ENCODE measurements around the gene HAUS5. TPM values are rescaled to one million over a fixed set of nuclear protein-coding genes. Genes with fewer than 3 reads are reported as not detected.
"Not testable (repeated sequence)": the region's sequence is repeated elsewhere in the genome, so short reads cannot be mapped to it uniquely, and the experiment has no call there.

HAUS5 gene
- polyA plus RNA-seq, 3 donors = 24.0 to 30.8 (median 28.4) TPM

DNA sequence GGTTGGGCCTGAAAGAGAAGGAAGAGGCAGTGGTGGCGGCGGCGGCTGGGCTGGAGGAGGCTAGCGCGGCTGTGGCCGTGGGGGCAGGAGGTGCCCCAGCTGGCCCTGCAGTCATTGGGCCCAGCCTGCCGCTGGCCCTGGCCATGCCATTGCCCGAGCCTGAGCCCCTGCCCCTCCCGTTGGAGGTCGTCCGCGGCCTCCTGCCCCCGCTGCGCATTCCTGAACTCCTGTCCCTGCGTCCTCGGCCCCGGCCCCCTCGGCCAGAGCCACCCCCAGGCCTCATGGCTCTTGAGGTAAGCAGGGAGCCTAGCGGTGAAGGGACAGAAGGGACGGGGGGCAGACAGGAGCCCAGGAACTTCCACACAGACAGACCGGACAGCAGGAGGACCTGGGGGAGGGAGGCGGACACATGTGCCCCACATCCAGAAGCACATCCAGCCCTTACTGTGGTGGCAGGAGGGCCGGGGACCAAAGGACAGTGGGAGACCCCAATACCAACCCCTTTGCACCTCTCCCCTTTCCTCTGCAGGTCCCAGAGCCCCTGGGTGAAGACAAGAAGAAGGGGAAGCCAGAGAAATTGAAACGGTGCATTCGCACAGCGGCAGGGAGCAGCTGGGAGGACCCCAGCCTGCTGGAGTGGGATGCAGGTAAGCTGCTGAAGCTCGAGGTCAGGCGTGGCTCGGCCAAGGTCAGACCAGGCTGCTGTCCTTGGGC lies 21.3 kb downstream of the HAUS5 start:
- DNase-seq (ENCODE audit: extremely low read depth in 1 of 11, low read depth in 9 of 11, low spot score in 4 of 11) = no peak

DNA sequence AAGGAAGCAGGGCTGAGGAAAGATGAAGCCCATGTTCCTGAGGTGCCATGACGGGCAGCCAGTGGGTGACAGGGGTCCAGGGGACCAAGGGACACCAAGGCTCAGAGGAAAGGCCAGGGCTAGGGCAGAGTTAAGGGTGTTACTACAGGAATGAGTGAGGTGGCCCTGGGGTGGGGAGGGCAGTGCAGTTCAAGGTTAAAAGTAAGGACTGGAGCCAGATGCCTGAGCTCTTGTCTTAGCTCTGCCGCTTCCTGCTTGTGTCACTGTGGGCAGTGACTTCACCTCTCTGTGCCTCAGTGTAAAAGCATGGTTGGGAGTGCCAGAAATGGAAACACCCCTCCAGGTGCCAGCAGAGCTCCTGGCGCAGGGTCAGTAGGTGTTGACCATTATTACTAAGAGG lies 24.1 kb downstream of the HAUS5 start:
- DNase-seq (ENCODE audit: extremely low read depth in 1 of 11, low read depth in 9 of 11, low spot score in 4 of 11) = no peak

DNA sequence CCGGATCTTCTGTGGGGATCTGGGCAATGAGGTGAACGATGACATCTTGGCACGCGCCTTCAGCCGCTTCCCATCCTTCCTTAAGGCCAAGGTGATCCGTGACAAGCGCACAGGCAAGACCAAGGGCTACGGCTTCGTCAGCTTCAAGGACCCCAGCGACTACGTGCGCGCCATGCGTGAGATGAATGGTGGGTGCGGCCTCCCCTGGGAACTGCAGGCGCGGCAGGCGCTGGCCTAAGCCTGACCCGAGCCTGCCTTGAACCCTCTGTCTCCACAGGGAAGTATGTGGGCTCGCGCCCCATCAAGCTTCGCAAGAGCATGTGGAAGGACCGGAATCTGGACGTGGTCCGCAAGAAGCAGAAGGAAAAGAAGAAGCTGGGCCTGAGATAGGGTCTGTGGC lies 24.6 kb downstream of the HAUS5 start:
- no peak for DNase-seq (ENCODE audit: extremely low read depth in 1 of 11, low read depth in 9 of 11, low spot score in 4 of 11)

DNA sequence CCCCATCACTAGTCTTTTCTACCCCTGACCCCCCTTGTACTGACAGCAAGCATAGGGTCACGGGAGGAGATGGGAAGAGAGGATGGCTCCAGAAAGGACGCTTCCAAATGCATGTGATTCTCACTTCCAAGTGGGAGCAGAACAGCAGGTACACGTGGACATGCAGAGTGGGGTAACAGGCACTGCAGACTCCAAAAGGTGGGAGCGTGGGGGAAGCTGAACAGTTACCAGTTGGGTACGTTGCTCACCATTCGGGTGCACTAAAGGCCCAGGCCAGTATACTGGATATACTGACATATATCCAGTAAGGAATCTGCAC lies 26.7 kb downstream of the HAUS5 start:
- no peak for DNase-seq (ENCODE audit: extremely low read depth in 1 of 11, low read depth in 9 of 11, low spot score in 4 of 11)

DNA sequence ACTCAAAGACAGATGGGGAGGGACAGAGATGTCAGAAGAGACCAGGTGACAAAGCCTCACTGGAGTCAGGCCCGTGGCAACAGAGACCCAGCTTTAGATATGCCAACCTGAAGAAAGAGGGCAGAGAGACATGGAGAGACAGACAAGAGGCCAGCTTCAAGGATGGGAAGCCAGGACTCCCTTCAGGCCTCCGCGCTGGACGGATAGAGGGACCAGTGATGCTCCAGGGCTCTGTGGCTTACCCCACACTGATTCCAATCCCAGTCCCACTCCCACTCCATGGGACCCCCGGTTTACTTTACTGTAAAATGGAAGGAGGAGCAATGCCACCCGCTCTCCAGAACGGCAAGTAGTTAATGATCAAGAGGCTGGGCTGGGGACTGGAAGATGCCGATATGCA lies 27.3 kb downstream of the HAUS5 start:
- DNase-seq (ENCODE audit: extremely low read depth in 1 of 11, low read depth in 9 of 11, low spot score in 4 of 11) = no peak

DNA sequence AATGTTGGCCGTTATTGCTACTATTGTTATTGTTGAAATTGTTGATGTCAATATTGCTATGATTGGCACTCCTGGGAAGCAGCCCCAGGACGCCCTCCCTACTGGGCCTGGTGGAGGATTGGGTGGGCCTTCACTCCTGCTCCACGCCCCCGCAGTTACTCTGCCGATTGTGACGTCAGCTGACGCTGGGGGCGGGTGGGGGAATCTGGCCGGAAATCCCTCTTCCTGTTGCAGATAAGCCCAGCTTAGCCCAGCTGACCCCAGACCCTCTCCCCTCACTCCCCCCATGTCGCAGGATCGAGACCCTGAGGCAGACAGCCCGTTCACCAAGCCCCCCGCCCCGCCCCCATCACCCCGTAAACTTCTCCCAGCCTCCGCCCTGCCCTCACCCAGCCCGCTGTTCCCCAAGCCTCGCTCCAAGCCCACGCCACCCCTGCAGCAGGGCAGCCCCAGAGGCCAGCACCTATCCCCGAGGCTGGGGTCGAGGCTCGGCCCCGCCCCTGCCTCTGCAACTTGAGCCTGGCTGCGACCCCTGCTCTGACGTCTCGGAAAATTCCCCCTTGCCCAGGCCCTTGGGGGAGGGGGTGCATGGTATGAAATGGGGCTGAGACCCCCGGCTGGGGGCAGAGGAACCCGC lies 29.1 kb downstream of the HAUS5 start, which contains the start of gene ETV2:
Gene ETV2 (plus strand): TSS at position 231 of the 637 bp plus-strand sequence. CDS start 716 bp downstream, outside the sequence.
- DNase-seq (ENCODE audit: extremely low read depth in 1 of 11, low read depth in 9 of 11, low spot score in 4 of 11) = peak in 2 of 11 donors; percentile 18 to 42

DNA sequence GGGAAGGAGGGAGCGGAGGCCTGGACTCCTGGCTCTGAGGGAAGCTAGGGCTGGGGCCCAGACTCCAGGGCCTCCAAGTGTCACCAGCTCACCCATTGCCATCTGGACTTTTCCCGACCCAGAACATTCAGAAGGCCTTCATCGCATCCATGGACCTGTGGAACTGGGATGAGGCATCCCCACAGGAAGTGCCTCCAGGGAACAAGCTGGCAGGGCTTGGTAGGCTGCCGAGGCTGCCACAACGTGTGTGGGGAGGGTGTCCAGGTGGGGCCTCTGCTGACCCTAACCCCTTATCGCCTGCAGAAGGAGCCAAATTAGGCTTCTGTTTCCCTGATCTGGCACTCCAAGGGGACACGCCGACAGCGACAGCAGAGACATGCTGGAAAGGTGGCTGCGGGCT lies 29.8 kb downstream of the HAUS5 start:
- no peak for DNase-seq (ENCODE audit: extremely low read depth in 1 of 11, low read depth in 9 of 11, low spot score in 4 of 11)

DNA sequence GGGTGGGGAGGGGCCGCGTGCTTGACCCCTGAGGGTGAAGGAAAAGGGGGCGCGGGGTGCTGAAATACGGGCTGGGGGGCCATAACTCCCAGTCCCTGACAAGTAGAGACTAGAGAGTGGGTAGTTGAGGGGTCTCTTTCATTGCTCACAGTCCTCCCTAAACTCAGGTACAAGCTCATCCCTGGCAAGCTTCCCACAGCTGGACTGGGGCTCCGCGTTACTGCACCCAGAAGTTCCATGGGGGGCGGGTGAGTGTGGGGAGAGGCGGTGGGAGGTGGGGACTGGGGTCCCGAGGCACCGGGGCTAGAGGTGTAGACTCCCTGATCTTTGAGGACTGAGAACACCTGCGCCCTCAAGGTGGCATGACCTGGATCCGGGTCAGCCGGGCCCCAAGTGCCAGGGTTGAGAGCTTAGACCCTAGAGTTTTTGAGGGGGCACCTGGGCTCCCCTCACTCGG lies 30.3 kb downstream of the HAUS5 start:
- no peak for DNase-seq (ENCODE audit: extremely low read depth in 1 of 11, low read depth in 9 of 11, low spot score in 4 of 11)

DNA sequence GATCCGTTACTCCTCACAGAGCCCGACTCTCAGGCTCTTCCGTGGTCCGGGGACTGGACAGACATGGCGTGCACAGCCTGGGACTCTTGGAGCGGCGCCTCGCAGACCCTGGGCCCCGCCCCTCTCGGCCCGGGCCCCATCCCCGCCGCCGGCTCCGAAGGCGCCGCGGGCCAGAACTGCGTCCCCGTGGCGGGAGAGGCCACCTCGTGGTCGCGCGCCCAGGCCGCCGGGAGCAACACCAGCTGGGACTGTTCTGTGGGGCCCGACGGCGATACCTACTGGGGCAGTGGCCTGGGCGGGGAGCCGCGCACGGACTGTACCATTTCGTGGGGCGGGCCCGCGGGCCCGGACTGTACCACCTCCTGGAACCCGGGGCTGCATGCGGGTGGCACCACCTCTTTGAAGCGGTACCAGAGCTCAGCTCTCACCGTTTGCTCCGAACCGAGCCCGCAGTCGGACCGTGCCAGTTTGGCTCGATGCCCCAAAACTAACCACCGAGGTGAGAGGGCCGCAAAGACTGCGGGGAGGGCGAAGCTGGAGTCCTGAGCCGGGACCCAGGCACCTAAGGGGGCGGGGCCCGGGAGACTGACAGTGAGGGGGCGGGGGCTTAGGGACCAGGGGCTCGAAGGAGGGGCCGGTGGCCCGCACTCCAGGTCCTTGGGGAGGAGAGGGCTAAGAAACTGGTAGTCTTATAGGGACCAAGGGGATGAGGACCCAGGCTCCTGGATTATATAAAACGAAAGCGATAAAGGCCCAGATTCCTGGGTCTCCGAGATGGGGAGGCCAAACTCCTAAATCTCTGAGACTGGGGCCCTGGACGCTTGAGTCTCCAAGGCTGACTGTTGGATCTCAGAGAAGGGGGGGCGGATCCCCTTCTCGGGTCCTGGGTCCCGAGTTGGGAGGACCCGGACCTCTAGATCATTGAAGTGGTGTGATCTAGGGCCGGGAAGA lies 31.0 kb downstream of the HAUS5 start:
- peak in 10 of 11 donors; percentile 54 to 83 (median 75) for DNase-seq (ENCODE audit: extremely low read depth in 1 of 11, low read depth in 9 of 11, low spot score in 4 of 11)

DNA sequence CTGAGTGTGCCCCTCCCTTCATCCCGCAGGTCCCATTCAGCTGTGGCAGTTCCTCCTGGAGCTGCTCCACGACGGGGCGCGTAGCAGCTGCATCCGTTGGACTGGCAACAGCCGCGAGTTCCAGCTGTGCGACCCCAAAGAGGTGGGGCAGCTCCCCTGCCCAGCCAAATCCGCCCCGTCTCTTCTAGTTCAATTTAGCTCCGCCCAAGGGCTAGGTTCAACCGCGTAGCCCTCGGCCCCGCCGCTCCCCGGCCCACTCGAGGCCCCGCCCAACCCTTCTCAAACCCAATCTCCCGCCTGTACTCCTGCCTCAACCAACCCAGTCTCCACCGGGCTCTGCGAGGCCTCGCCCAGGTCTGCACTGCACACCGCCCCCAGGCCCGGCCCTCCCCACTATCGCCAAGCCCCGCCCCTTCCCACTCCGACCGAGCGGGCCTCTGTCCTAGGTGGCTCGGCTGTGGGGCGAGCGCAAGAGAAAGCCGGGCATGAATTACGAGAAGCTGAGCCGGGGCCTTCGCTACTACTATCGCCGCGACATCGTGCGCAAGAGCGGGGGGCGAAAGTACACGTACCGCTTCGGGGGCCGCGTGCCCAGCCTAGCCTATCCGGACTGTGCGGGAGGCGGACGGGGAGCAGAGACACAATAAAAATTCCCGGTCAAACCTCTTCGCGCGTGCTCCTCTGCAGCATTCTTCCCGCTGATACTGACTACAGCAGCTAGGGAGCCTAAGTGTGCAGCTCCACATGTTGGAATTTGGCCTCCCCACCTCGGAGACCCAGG lies 31.9 kb downstream of the HAUS5 start:
- peak in 10 of 11 donors; percentile 54 to 83 (median 78) for DNase-seq (ENCODE audit: extremely low read depth in 1 of 11, low read depth in 9 of 11, low spot score in 4 of 11)

DNA sequence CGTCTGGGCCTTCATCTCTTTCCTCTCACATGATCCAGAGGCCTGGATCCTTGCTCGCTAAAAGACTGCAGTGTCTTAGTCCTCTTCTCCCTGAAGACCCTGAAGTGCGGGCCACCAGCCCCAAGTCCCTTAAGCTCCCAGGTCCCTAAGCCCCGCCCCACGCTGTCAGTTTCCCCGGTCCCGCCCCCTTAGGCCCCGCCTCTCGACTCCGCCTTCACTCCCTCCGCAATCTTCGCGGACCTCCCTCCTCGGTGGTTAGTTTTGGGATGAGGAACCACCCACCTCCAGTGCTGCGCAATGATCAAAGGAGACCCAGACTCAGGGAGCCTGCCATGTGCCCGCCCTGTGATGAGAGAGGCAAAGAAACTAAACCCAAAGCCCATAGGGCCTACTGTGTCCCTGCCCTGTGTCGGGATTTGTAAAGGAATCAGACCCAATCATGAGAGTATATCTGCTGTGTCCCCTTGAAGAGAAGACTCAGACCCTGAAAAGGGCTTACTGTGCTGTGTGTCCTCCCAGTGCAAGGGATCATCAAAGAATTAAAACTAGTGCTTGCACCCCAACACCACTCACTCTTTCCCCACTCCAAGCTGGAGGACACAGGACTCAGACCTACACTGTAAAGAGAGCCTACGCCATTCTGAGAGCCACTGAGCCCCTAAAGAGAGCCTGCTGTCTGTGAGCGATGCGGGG lies 32.6 kb downstream of the HAUS5 start:
- DNase-seq (ENCODE audit: extremely low read depth in 1 of 11, low read depth in 9 of 11, low spot score in 4 of 11) = peak in 4 of 11 donors; percentile 34 to 54 (median 42)

DNA sequence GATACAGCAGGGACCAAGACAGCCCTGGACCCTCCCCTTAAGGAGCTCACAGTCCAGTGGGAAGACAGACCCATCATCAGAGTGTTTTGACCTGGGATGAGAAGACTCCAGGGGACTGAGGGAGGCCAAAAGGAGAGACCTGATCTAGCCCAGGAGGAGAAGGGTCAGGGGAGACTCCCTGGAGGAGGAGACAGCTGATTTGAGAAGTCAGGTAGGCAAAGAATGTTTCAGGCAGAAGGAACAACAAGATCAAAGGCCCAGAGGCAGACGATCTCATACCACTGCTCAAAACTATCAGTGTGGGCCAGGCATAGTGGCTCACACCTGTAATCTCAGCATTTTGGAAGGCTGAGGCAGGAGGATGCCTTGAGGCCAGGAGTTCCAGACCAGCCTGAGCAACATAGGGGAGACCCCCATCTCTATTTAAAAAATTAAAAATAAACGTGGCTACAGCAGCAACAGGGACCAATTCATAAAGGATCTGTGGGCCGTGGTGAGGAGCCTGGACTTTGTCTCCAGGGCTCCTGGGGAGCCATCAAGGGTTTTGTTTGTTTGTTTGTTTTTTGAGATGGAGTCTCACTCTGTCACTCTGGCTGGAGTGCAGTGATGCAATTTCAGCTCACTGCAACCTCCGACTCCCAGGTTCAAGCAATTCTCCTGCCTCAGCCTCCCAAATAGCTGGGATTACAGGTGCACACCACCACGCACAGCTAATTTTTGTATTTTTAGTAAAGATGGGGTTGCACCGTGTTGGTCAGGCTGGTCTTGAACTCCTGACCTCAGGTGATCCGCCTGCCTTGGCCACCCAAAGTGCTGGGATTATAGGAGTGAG lies 33.4 kb downstream of the HAUS5 start:
- DNase-seq (ENCODE audit: extremely low read depth in 1 of 11, low read depth in 9 of 11, low spot score in 4 of 11) = no peak

DNA sequence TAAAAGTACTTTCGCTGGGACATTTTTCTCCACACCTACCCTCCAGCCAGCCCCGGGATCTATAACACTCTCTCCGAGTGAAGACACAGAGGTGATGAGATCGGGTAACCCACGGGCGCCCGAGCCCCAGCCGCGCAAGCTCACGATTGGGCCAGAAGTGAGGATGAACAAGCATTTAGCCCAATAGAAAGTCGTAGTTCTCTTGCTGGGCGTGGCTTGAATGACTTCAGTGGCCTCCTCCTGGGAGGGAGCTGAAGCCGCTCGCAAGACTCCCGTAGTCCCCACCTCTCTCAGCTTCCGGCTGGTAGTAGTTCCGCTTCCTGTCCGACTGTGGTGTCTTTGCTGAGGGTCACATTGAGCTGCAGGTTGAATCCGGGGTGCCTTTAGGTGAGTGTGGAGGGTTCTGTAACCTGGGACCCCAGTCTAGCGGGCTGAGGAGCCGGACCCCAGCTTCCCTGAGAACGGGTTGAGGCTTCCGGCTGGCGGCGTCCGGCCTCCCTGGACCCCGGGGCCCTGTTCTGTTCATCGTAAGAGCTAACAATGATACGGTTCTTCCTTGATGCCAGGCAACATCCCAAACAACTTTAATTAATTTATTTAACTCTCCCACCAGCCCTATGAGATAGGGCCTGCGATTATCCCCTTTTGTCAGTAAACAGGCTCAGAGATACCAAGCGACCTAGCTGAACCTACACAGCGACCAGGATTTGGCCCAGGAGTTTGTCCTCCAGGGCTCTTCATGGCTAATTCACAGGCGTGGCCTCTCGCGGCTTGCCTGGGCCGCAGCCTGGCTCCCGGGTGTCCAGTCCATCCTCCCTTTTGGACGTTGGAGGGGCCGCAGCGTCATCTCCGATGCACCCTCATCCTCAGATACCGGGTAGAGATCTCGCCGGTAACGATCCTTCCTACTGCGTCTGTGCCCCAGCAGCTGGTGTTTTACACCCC lies 35.8 kb downstream of the HAUS5 start, which contains the start of gene COX6B1:
Gene COX6B1 (plus strand): TSS at position 307 of the 945 bp plus-strand sequence. CDS start 2,921 bp downstream, outside the sequence.
- DNase-seq (ENCODE audit: extremely low read depth in 1 of 11, low read depth in 9 of 11, low spot score in 4 of 11) = peak; percentile 82 to 98 (median 90)

DNA sequence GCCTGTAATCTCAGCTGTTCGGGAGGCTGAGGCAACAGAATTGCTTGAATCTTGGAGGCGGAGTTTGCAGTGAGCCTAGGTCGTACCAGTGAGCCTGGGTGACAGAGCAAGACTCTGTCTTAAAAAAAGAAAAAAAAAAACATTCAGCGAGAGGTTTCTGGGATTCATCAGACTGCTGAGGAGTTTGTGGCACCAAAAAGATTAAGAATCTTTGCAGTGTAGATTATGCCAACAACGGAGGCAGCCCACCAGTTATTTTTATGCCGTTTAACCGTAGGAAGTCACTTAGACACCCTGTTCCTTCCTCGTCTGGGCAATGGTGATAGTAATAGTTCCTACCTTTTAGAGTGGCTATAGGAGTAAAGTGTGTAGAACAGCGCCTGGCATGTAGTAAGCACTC lies 38.0 kb downstream of the HAUS5 start:
- DNase-seq (ENCODE audit: extremely low read depth in 1 of 11, low read depth in 9 of 11, low spot score in 4 of 11) = no peak

DNA sequence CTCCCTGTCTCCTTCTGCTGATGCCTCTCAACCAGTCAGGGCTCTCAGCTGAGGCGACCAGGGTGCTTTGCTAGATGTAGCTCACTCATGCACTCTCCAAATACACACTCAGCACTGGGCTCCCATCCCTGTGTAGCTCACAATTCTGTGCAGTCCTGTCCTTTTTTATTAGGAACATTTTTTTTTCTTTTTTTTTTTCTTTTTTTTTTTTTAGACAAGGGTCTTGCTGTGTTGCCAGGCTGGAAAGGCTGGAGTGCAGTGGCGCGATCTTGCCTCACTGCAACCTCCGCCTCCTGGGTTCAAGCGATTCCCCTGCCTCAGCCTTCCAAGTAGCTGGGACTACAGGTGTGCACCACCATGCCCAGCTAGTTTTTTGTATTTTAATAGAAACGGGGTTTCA lies 42.3 kb downstream of the HAUS5 start:
- not testable (repeated sequence) for DNase-seq (ENCODE audit: extremely low read depth in 1 of 11, low read depth in 9 of 11, low spot score in 4 of 11)

DNA sequence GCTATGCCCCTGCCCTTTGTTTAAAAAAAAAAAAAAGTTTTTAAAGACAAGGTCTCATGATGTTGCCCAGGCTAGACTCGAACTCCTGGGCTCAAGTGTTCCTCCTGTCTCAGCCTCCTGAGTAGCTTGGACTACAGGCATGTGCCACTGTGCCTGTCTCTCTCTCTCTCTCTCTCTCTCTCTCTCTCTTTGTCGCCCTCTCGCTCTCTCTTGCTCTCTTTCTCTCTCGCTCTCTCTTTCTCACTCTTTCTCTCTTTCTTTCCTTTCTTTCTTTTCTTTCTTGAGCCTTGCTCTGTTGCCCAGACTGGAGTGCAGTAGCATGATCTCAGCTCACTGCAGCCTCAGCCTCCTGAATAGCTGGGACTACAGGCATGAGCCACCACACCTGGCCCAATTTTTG lies 43.1 kb downstream of the HAUS5 start:
- DNase-seq (ENCODE audit: extremely low read depth in 1 of 11, low read depth in 9 of 11, low spot score in 4 of 11) = no peak
